Endometrial microvascular endothelial cells (primary cell): ENCODE data around the gene TDRD12. TPM values are rescaled to one million over a fixed set of nuclear protein-coding genes. Genes with fewer than 3 reads are reported as not detected.
"Not testable (repeated sequence)": the region's sequence is repeated elsewhere in the genome, so short reads cannot be mapped to it uniquely, and the experiment has no call there.

Experiments used
- in situ Hi-C: cut with HindIII; loops from 2 replicates; pipeline ENCODE4 v1.10.0; 2017; ENCODE audit warnings: low sequenced_read_pairs, low pct_unique_long_range_greater_than_20kb; ENCODE audit errors: inconsistent ontology term
- total RNA-seq: library from RNA; depleted of rRNA; stranded (reverse); fragments of >200 nt; gene quantifications from one replicate; pipeline ENCODE4 v1.2.3, GENCODE V29; 2015; ENCODE audit errors: inconsistent ontology term

Gene TDRD12
- total RNA-seq, 1 donor from 2014 or later, result not detected

DNA sequence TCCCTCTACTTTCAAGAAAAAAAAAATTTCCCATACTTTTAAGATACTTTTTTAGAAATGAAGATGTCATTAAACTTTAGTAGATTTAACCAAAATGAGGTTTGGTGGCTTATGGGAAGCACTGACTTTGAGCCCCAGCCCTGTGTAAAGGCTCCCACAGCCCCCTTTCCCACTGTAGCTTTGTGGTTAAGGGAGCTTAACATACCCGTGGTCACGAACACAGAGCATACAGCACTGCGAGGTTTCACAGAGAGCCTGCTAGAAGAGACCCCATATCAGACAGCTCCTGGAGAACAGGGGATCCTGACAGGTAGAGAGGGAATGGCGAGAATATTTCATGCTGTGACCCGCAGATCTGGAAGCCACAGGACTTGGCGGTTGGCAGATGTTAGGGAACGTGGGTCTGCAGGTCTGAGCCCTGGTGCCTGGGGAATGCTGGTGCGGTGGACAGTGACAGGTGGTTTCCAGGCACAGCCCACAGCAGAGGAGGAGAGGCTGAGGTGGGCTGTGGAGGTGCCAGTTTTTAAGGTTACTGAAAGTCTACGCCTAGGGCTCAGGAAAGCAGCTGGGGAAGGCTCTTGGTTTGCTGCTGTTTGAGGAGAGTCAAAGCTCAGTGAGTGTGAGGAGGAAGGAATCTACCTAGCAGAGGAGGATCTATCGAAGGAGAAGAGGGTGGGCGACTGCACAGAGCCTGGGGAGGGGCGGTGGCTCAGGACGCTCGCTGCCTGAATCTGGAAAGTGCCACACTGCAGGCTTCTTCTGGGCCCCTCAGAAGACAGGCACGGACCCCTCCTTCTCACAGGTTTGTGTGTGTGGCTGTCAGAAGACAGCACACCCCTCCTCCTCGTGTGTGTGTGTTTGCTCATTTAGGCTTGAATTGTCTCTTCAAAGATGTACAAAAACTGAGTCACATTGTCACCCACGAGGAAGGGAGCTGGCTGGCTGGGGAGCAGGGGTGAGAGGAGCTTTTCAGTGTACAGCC is 100.1 kb downstream of the TDRD12 start:
- in situ Hi-C loops, result no loop called here

DNA sequence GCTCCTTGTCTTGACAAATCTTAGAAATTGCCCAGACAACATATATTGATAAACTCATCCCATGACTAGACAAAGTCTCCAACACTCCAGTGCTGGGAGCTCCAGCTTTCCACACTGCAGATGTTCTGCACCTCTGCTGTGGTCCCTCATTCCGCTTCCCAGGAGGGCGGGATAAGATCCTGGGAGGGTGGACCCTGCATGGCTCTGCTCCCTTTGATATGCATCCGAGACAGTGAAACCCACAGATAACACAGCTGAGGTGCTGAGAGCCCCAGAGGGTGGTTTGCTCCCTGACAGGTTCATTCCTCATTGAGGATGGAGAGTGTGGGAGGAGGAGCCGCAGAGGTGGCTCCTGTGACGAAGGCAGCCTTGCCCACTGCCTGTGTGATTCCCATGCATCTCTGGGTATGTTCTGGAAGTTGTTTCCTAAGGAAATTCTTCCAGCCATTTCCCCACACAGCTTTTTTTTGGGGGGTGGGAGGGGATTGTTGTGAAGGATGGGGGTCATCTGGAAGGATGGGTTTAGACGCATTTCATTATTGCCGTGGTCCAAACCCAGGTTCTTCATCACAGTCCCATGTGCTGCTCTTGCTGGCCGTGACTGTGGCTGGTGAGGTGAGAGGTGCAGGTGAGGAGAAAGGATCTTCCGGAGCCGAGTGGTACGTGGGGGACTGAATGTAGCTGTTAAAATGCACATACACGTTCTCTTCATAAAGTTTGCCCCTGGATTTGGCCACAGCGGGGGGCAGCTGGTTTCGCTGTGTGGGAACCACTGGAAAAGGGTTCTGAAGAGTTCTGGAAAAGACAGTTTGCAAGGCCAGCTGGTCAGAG is 103.6 kb downstream of the TDRD12 start:
- in situ Hi-C loops, result no loop called here

DNA sequence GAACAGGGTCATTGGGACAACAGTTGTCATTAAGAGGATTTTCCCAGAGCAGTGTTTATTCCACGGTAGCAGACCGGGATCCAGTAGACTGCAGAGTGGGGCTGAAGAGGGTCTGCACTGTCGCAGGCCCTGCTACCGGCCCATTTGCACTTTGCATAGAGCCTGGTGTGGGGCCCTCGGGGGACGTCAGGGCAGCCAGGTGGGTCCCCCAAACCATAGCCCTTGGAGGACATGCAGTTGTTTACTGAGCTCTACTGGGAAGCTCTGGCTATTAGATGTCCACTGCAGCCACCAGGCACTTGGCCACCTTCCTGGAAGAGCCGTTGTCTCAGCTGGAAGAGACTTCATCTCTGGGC is 104.2 kb downstream of the TDRD12 start:
- in situ Hi-C loops, result no loop called here

DNA sequence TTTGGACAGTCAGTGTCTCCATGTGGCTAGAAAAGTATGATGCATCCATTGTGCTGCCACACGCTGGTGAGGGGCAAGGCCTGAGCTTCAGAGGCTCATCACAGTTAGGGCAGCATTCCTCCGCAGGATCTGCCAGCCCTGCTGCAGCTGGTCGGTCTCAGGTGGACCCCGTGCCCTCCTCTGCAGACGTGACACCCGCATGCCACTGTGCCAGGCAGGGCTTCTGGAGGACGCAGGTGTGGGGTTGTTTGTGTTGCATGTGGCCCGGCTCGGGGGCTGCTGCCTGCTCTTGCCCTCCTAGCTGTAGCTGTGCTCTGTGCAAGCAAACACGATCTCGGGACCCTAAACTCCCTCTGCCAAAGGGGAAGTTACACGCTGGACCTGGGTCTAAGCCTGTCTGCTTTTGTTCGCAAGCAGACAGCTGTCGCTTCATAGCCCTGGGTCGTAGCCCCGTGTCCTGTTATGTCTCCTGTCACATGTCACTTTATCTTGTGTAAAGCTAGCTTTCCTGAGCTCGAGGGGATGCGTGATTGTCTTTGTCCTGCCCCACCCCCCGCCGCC is 104.7 kb downstream of the TDRD12 start:
- in situ Hi-C loops, result no loop called here

DNA sequence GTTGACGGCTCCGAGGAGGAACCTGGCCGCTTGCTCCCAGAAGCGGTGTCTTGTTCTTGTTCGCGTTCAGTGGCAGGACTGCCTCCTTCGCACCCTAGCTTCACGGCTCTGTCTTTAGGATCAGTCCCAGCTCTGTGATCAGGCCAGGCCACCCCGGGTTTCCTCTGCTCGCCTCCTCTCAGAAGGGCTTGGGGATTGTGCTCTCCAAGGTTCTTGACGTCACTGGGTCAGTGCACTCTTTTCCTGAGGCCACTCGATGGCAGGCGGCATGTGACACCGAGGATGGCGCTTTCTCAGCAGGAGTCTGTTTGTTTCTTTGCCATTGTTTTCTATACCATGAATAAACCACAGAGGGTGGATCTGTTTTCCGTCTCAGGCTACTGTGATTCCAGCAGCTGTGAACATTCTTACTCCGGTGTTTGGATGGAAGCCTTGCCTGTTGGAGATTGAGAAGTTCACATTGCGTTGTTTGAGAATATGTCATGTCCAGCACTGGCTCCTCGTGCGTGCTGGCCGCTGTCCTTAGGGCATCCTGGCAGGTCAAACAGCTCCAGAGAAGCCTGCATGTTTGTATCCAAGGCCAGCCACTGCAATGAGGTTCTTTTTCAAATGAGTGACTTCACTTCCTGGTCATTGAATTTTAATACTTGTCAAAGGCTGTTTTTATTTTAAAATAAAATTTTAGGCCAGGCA is 105.5 kb downstream of the TDRD12 start:
- in situ Hi-C loops, result no loop called here

DNA sequence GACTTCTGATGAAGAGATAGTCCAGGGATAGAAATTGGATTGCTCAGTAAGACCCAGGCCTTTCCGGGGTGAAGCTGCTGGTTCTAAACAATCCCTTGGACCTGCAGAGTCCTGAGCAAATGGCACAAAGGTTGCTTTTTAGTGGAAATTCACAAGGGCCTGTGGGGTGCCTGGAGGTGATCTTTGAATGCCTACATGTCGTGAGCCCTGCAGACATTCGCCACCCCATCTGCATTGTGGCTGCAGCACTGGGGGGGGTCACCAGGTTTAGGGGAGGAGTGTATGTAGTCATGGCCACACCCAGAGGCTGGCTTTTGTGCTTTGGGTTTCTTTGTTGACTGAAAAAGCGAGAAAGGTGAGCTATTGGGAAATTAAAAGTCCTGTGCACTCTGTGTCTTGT is 108.6 kb downstream of the TDRD12 start:
- in situ Hi-C loops, result no loop called here

DNA sequence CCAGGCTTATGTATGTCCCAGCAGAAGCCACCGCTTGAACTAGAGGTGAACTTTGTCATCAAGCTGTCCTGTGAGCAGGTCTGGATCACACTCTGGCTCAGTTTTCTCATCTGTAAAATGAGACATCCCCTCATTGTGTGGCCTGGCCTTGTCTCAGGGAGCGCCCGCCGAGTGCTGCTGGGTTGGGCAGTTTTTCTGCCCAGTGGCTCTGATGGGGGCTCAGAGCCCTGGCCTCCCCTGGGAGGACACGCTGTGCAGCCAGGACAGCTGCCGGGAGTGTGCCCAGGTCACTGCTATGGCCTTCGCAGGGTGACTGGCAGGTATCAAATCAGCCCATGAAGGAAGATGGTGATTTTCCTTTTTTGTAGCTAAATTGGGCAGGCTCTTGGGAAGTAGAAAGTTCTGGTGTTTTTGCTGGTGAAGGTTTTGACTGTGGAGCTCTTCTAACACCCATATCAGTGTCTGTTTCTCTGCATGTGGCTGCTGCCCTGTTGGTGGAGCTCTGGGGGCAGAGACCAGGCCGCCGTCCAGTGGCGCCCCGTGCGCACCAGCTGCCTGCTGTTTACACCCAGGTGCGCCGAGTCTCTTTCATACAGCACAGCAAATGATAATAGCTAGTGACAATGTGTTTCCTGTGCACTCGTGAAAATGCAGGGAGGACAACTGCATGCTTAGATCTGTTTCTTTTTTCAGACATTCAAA is 109.2 kb downstream of the TDRD12 start:
- in situ Hi-C loops, result no loop called here

DNA sequence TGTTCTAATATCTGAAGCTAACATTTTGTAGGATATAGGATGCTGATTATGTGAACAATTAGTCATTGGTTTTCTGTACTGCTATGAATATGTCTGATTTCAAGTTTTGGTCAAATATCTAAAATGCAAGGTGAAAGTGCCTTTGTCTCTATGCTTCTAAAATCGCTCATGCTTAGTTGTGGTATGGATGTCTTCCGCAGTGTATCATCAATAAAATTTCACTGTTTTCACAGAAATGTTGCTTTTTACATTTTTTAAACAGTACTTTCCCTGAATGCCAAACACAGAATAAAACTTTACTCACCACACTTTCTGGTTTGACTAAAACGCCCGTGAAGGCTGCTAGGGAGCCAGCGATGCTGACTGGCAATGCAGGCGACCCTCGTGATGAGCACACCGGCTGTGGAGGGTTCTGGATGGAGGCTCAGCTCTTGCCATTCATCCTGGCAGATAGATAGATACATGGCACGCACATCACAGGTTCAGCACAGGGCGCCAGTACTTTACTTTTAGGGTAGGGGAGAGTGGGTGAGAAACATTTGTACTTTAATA is 109.9 kb downstream of the TDRD12 start:
- in situ Hi-C loops, result no loop called here

DNA sequence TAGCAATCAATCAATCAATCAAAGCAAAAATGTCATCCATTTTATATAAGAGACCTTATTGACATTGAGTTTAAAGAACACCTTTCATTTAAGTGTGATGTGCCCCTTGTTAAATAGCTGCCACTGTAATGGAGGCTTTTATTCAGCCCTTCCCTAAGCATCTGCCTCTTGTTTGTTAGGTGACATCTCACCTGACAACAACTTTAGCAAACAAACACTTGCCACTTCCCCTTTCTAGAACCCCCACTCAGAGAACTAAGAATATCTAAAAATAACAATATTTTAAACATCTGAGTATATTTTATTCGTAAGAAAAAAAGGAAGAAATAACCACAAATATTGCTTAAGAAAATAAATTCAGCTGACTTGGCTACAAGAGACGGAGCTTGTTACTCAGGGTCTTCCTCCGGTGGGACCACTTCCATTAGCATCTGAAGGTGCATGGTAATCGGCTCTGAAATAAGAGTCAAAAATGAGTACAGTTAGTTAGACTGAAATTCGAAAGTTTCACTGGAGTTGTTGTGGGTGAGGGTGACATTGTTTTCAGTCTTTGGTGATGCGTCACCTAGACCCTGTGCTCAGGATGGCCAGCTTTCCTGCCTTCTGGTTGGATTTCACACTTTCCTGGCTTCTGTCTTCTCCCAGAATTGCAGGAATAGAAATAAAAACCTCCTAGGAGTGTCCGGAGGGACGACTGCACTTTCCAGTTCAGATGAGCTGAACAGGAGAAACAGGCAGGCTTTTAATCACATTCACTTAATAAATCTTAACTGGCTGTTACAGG is 110.9 kb downstream of the TDRD12 start:
- in situ Hi-C loops, result no loop called here

DNA sequence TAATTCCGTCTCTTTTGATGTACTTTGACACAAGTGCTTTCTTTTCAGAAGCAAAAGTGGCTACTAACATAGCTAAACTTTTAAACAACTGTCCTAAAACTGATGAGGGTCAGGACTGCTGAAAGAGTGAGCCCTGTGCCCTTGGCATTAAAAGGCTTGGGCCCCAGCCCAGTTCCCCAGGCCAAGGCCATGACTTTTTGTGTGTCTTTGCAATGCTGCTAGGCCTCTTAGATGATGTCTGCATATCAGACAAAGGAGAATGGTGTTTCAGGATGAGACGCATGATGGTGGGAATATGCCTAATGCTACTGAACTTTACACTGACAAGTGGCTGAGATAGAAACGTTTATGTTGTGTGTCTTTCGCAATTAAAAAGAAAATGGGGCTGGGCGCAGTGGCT is 112.0 kb downstream of the TDRD12 start:
- in situ Hi-C loops, result no loop called here

DNA sequence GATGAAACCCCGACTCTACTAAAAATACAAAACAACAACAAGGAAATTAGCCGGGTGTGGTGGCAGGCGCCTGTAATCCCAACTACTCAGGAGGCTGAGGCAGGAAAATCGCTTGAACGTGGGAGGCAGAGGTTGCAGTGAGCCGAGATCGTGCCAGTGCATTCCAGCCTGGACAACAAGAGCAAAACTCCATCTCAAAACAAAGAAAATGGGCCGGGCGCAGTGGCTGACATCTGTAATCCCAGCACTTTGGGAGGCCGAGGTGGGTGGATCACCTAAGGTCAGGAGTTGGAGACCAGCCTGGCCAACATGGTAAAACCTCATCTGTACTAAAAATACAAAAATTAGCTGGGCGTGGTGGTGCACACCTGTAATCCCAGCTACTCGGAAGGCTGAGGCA is 112.5 kb downstream of the TDRD12 start:
- in situ Hi-C loops, result not testable (repeated sequence)

DNA sequence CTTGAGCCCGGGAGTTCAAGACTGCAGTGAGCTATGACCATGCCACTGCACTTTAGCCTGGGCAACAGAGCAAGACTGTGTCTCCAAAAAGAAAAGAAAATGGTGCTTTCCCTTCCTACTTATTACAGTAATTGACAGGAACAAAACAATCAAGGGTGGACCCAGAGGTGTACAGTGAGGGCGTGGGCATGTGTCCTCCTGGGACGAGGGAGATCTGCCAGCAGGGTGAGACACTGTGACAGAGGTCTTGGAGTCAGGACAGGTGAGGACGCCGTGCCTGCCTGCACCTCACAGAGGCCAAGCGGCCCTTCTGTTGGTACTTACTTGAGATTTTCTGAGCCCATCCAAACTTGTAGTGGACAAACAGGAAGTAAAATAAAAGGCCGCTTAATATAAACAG is 113.3 kb downstream of the TDRD12 start:
- in situ Hi-C loops, result not testable (repeated sequence)

DNA sequence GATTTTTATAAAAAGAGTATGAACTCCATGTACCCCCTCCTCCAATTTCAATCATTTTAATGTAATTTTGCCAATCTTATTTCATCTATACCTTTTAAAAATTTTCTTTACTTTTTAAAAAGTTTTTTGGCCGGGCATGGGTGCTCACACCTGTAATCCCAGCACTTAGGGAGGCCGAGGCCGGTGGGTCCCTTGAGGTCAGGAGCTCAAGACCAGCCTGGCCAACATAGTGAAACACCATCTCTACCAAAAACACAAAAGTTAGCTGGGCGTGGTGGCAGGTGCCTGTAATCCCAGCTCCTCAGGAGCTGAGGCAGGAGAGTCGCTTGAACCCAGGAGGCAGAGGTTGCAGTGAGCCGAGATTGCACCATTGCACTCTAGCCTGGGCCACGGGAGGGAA is 113.8 kb downstream of the TDRD12 start:
- in situ Hi-C loops, result not testable (repeated sequence)

DNA sequence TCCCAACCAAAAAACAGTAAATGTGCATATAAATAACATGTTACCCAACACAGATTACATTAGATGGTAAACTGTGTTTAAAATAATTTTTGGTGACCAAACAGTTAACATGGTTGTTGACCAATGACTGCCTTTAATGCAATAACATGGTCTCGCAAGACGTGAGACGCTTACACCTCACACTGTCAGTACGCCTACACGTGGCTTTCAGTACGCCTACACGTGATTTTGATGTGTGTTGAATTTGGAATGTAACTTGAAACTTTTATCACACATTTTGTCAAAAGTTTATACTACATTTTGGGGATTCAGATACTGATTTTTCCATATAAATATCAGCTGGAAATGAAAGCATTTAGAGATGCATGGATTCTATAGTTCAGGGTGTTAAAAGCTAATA is 118.0 kb downstream of the TDRD12 start:
- in situ Hi-C loops, result no loop called here

DNA sequence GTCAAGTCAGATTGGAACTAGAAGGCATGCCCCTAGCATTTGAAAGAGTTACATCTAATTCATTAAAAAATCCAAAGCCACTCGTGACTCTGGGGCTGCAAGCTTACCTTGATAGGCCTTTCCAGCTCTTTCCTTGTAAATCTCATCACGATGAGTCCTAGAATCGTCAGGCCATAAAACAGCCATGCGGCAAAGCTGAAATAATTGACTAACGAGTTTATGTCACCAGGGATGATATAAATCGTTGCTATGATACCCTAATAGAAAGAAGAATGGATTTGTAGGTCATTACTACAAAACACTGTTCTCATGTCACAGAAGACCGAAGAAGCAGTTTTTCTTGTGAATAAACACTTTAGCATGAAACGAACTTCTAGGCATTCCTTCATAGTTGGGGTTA is 122.5 kb downstream of the TDRD12 start:
- in situ Hi-C loops, result no loop called here

DNA sequence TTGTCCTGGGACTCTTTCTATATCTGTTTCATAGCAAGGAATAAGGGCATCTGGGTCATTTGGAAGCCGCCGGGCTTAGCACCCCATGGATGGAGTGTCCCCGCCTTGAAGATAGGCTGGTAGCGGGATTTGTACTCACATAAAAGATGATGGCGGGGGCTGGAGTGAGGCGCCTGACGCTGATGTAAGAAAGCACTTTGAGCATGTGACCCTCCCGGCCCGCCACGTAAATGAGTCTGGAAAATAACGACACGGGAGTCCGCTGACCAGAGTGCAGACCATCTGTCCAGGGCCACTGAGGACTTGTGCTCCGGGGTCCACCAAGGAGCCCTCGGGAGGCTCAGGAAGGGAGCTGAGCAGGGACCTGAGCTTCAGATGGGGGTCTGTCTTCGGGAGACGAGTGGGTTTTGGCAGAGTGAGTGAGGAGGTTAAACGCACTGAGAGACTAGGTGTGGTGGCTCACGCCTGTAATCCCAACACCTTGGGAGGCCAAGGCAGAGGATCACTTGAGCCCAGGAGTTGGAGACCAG is 124.2 kb downstream of the TDRD12 start:
- in situ Hi-C loops, result no loop called here

DNA sequence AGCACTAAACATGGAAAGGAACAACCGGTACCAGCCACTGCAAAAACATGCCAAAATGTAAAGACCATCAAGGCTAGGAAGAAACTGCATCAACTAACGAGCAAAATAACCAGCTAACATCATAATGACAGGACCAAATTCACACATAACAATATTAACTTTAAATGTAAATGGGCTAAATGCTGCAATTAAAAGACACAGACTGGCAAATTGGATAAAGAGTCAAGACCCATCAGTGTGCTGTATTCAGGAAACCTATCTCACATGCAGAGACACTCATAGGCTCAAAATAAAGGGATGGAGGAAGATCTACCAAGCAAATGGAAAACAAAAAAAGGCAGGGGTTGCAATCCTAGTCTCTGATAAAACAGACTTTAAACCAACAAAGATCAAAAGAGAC is 128.5 kb downstream of the TDRD12 start:
- in situ Hi-C loops, result not testable (repeated sequence)
